A204.1 (cell line): Measurements from ENCODE around the gene SLC26A8.
A peak's percentile ranks its signal among the peaks of the same experiment; 100 is the strongest.
"Not testable (repeated sequence)": the region's sequence is repeated elsewhere in the genome, so short reads cannot be mapped to it uniquely, and the experiment has no call there.

ENCODE experiments used
- FAIRE-seq: peaks from 2 replicates; lab custom pipeline; 2012; peaks lifted over from hg19 to GRCh38; lab: Jason Lieb, UNC

The SLC26A8 gene

GRCh38 chr6:36050947-36051710, 26.7 kb upstream of the SLC26A8 start:
- FAIRE-seq = no peak

GRCh38 chr6:36050305-36050704, 25.9 kb upstream of the SLC26A8 start:
- FAIRE-seq = no peak

- no peak for FAIRE-seq
Observed at GRCh38 chr6:36049582-36049981, 25.1 kb upstream of the SLC26A8 start.

- no peak for FAIRE-seq
Observed at GRCh38 chr6:36042618-36043260, 18.3 kb upstream of the SLC26A8 start.

- FAIRE-seq = no peak
Observed at GRCh38 chr6:36040958-36041357, 16.5 kb upstream of the SLC26A8 start.

DNA sequence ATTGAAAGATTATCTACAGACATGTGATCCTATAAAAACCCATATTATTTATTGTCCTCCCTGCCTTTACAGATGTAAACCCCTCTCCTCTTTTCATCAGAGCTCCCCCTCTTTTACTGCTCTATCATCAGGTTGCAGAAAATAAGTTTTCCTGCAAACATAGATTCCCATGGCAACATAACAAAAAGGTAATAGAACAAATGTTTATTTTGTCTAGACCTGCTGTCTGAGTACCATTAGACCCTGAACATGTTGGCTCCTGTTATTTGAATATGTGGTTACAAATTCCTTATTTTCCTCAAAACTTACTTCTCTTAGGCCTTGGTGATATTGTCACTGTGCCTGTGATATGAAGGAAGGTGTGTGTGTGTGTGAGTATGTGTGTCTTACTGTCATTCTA, 14.7 kb upstream of the SLC26A8 start:
- FAIRE-seq = no peak

- FAIRE-seq = no peak
Observed at GRCh38 chr6:36038120-36038876, 13.9 kb upstream of the SLC26A8 start.

DNA sequence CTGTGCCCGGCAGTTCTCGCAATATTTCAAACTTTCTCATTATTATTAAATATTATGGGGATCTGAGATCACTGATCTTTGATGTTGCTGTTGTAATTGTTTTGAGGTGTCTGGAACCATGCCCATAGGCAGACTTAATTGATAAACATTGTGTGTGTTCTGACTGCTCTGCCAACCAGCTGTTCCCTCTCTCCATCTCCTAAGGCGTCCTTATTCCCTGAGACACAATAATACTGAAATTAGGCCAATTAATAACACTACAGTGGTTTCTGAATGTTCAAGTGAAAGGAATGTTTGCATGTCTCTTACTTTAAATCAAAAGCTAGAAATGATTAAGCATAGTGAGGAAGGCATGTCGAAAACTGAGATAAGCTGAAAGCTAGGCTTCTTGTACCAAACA, 10.8 kb upstream of the SLC26A8 start:
- no peak for FAIRE-seq

DNA sequence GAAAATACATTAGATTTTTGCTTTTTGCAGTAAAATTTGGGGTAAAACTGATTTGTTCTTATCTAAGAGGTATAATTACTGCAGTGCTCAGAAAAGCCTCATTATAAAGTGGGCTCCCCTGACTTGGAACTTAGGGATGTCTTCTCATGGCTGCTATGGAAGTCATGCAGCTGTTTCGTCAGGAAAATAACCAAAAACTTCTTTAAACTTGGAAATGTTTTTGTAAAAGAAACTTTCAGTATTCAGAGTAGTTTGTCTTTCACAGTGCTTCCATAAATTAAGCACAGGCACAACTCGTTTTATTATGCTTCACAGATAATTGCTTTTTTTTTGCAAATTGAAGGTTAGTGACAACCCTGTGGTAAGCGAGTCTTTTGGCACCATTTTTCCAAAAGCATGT, 10.0 kb upstream of the SLC26A8 start:
- FAIRE-seq = no peak

DNA sequence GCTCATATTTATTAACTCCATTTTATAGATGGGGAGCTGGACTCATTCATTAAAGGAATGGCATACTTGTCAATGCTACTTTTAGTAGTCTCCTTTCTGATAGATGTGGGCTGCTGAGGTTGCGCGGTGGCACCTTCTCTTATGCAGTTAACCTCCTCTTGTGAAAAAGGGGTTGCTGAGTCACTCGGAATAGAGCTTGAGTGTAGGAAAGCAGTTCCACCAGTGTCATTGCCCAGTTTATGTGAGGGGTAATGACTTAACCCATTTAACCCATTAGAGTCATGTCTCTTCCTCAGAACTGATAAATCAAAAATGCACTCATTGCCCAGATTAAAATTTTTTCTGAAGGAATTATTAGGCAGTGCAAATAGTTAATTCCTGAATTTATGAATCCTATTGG, 9.5 kb upstream of the SLC26A8 start:
- no peak for FAIRE-seq

DNA sequence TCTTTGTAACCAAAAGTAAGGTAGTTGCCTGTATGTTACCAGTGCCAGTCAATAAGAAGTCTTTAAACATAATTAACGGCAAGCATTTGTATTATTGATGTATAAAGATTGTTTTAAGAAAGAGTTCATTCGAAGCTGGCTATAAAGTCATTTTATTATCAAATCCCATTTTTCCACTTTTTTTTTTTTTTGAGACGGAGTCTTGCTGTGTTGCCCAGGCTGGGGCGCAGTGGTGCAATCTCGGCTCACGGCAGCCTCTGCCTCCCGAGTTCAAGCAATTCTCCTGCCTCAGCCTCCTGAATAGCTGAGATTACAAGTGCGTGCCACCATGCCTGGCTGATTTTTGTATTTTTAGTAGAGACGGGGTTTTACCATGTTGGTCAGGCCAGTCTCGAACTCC, 8.7 kb upstream of the SLC26A8 start:
- not testable (repeated sequence) for FAIRE-seq

GRCh38 chr6:36032261-36032660, 7.8 kb upstream of the SLC26A8 start:
- no peak for FAIRE-seq

GRCh38 chr6:36029464-36029863, 5.0 kb upstream of the SLC26A8 start:
- FAIRE-seq = no peak

DNA sequence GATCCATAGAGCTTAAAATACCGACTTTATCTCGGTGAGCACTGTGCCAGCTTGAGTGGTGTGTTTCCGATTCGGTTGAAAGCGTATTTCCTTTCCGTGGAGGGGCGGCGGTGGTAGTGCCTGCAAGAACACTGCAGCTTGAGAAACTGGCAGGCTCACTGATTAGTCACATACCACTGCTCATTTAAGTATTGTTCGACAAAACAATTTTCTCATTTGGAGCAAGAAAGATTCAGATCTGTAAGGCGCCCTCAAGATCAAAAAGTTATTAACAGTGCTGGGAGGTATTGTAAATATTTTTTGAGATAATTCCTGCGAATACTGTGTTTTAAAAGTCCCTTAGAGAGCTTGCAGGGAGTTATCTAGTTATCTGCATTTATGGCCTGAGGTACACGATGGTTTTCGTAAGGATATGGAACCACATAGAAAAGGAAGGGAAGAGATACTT, 4.5 kb upstream of the SLC26A8 start:
- no peak for FAIRE-seq

DNA sequence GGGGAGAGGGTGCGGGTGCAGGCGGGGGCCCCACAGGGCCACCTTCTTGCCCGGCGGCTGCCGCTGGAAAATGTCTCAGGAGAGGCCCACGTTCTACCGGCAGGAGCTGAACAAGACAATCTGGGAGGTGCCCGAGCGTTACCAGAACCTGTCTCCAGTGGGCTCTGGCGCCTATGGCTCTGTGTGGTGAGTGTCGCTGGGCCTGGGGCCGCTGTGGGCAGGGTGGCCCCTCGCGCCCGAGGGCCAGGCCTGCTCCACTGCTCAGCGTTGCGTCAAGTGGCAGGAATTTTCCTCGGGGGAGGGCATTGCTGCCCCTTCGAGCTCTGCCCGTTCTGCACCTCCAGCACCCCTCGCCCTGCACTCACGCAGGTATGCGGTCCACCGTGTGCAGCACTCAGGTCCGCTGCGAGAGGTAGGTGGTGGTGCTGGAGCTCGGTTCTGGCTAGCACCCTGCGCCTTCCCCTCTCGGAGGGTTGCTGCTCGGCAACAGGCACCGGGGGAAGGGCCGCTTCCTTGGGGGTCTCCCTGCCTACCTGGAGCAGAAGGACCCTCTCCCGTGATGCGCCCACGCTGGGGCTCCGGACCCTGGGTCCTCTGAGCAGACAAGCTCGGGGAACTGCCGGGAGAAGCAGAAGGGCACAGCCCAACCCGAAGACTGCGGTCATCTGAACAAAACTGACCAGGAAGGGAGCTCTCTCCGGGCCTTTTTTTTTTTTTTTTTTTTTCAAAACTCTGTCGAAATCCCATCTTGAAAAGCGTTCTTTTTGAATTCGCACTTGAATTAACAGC, 3.8 kb upstream of the SLC26A8 start:
- no peak for FAIRE-seq

DNA sequence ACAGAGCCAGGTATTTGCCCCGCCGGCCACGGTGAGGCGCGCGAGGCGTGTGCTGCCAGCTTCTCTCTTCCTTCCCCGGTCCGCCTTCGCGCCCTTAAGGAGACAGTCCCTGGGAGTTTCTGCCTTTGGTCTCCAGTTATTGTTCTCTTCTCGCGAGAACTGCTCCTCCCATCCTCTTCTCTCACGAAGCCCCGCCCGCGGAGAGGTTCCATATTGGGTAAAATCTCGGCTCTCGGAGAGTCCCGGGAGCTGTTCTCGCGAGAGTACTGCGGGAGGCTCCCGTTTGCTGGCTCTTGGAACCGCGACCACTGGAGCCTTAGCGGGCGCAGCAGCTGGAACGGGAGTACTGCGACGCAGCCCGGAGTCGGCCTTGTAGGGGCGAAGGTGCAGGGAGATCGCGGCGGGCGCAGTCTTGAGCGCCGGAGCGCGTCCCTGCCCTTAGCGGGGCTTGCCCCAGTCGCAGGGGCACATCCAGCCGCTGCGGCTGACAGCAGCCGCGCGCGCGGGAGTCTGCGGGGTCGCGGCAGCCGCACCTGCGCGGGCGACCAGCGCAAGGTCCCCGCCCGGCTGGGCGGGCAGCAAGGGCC, 3.2 kb upstream of the SLC26A8 start, which contains the start of gene MAPK14:
TSS of gene MAPK14 (plus strand) at position 308 of the 587 bp plus-strand sequence. CDS start 350 bp downstream, outside the sequence.
- peak; percentile 97 for FAIRE-seq

GRCh38 chr6:36025932-36026327, 1.5 kb upstream of the SLC26A8 start:
- FAIRE-seq = no peak

DNA sequence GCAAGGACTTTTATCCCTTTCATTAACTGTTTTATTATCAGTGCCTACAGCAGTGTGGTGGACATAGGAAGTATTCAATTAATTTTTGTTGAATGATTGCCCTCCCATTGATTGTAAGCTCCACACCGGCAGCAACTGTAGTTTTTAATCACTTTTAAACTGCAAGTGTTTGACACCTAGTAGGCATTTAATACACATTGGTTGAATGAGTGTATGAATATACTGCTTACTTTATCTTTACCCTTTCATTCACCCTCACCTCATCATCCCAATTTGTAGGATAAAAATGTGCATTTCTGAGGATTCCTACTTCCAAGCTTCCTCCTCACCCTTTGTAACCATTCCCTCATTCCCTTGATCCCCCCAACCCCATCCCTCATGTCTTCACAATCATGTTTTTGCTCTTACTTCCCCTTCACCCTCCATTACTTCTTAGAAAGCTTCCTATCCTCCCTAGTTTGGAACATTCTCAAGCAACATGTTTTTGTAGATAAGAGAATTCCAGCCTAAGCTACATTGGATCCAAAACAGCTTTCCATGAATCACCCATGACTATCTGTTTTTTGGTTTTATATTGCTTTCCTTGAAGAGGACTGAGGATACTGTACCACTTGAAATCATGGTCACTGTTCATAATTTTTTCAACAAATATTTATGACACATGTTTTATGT, 955 bp upstream of the SLC26A8 start:
- no peak for FAIRE-seq

DNA sequence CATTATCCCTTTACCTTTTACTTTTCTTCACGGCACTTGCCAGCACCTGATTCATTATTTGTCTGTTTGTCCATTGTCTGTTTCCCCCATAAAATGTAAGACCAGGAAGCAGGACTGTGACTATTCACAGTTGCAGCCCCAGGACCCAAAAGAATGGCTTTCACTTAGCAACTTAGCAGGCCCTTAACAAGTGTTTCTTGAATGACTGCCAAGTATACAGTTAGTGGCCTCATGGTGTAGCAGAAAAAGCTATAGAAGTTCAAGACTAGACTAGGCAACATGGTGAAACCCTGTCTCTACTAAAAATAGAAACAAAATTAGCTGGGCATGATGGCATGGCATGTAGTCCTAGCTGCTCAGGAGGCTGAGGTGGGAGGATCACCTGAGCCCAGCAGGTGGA, 4.3 kb downstream of the SLC26A8 start:
- FAIRE-seq = no peak

DNA sequence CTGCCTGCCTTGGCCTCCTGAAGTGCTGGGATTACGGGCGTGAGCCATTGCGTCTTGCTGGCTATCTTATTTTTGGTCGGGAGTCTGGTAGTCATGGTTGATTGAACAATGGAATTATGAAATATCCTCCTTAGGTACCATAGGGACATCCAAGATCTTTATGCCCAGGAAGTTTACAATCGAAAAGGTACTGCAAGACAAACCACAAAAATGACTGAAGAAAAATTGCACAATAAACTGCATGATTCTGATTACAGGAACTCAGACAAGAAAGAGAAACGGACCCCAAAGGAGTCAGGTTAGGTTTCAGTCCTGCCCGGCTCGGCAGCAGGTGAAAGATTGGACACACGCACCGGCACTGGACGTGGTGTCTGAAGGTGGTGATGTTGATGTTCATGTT, 5.3 kb downstream of the SLC26A8 start:
- FAIRE-seq = no peak

- no peak for FAIRE-seq
Observed at GRCh38 chr6:36018339-36018738, 6.1 kb downstream of the SLC26A8 start.
